Gastroesophageal sphincter (tissue), 4 donors: ENCODE measurements around the gene RALY. TPM values are rescaled to one million over a fixed set of nuclear protein-coding genes. Genes with fewer than 3 reads are reported as not detected.

Experiments
- ATAC-seq: fragments of 150-250 bp; one replicate; pipeline ENCODE4 v1.9.1; 2016; ENCODE audit warnings: mild to moderate bottlenecking, moderate library complexity
- H3K27ac ChIP-seq, 4 donors: fragments of 200-600 bp; sonication (generic) in 3 of 4; 1 replicate in 3 of 4; 2 replicates in 1 of 4; pipeline ENCODE4 v1.5.1; 2016 to 2019
- H3K27me3 ChIP-seq: fragments of 200-600 bp; sonication (generic); one replicate; pipeline ENCODE4 v1.5.1; 2019
- H3K36me3 ChIP-seq, 2 donors: fragments of 200-600 bp; sonication (generic); one replicate each; pipeline ENCODE4 v1.5.1; 2019; ENCODE audit warnings: control low read depth in 1 of 2
- H3K4me1 ChIP-seq, 3 donors: fragments of 200-600 bp; sonication (generic); 1 replicate in 2 of 3; 2 replicates in 1 of 3; pipeline ENCODE4 v1.5.1; 2016 to 2019; ENCODE audit warnings: control low read depth in 2 of 3
- H3K4me3 ChIP-seq, 2 donors: fragments of 200-600 bp; sonication (generic); one replicate each; pipeline ENCODE4 v1.5.1; 2019; ENCODE audit warnings: mild to moderate bottlenecking in 1 of 2, moderate library complexity in 1 of 2
- H3K9me3 ChIP-seq, 3 donors: fragments of 200-600 bp; sonication (generic); one replicate each; pipeline ENCODE4 v1.5.1; 2017 to 2019; ENCODE audit warnings: control low read depth in 2 of 3
- CTCF ChIP-seq, 4 experiments: fragments of 200-600 bp in 2 of 4; fragments of 450-650 bp in 2 of 4; sonication (generic) in 1 of 4; IDR thresholded peaks; one replicate each; pipeline ENCODE4 v1.5.1; 2017 to 2019; ENCODE audit warnings: antibody characterized with exemption in 4 of 4, mild to moderate bottlenecking in 2 of 4, moderate library complexity in 2 of 4
- EP300 ChIP-seq: sonication (generic); formaldehyde crosslinking; IDR thresholded peaks from one replicate; pipeline ENCODE4 v1.6.1; 2017; ENCODE audit warnings: antibody characterized with exemption, mild to moderate bottlenecking
- POLR2A ChIP-seq, 2 donors: fragments of 450-650 bp; IDR thresholded peaks; one replicate each; pipeline ENCODE4 v1.6.1; 2017; ENCODE audit warnings: antibody characterized with exemption in 2 of 2, mild to moderate bottlenecking in 2 of 2, moderate library complexity in 1 of 2
- POLR2AphosphoS5 ChIP-seq: sonication (generic); formaldehyde crosslinking; IDR thresholded peaks from one replicate; pipeline ENCODE4 v1.6.1; 2017; ENCODE audit warnings: antibody characterized with exemption
- WGBS, 2 donors: methylation state at CpG; one replicate each; pipeline ENCODE4 v1.1.5; 2018; ENCODE audit warnings: low coverage in 1 of 2; 5-methylcytosine and 5-hydroxymethylcytosine counted together
- total RNA-seq, 4 donors: library from RNA; depleted of rRNA; stranded (reverse); fragments of >200 nt; gene quantifications; one replicate each; pipeline ENCODE4 v1.1.0, GENCODE V29; 2016

RALY gene
- total RNA-seq, 4 donors from 2014 or later, result 76.6 to 124 (median 98.8) TPM

GRCh38 chr20:33977535-33977934, 16.2 kb upstream of the RALY start:
- 85 to 94% methylated on average over 2 of the region's 2 CpGs for WGBS, 2 donors
- no peak overlapping the region for H3K27ac ChIP-seq
- H3K4me3 ChIP-seq, result no peak overlapping the region
- H3K27me3 ChIP-seq, result no peaks in the 10 kb centered on the region
- H3K9me3 ChIP-seq, result no peaks in the 10 kb centered on the region
- H3K36me3 ChIP-seq, result no peaks in the 10 kb centered on the region
- no peak for ATAC-seq
- H3K4me1 ChIP-seq, result no peaks in the 10 kb centered on the region
- no peak for TF ChIP-seq CTCF (IDR thresholded peaks at IDR 0.05)
- TF ChIP-seq POLR2AphosphoS5, result no peak
- no peak for TF ChIP-seq POLR2A (IDR thresholded peaks at IDR 0.05)
- no peak for TF ChIP-seq EP300

DNA sequence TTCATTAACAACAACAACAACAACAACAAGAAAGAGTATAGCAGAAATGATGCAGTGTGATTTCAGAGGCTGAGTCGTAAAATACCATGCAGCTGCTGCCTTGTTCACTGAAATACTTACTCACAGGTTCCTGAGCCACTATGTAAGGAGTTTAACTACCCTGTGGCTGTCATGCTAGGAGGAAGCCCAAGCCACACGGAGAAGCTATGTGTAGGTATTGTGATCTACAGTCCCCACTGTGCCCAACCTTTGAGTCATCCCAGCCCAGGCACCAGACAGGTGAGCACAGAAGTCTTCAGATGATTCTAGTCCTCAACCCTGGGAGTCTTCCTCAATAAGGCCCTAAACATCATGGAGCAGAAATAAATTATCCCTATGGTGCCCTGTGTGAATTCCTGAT, 14.6 kb upstream of the RALY start:
- ATAC-seq, result no peak
- Histone ChIP-seq H3K4me3 (no peak overlapping the region), H3K27ac (no peak overlapping the region), H3K4me1 (no peaks in the 10 kb centered on the region), H3K9me3 (no peaks in the 10 kb centered on the region), H3K27me3 (no peaks in the 10 kb centered on the region), H3K36me3 (no peaks in the 10 kb centered on the region)
- TF ChIP-seq EP300 (no peak), POLR2A (IDR thresholded peaks at IDR 0.05) (no peak), CTCF (IDR thresholded peaks at IDR 0.05) (no peak), POLR2AphosphoS5 (no peak)
- 86 to 93% methylated on average over 1 to 2 of the region's 2 CpGs for WGBS, 2 donors

DNA sequence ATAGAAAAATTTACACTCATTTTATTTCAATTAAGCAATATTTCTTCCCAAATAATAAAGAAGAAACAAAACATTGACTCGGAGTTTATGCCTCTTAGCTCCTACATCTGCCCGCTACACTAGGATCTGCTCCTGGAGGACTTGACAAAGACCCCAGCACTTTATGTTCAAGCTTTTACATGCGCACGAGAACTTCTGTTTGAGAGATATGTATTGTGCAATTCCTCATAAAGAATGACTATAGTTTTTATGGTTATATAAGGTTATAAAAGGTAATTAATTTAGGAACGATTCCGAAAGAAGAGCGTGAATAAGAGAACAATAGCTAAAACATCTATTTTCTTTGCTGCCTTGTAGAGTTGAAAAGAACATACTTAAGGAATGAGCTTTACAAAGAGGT, 12.4 kb upstream of the RALY start:
- Histone ChIP-seq H3K27me3 (no peaks in the 10 kb centered on the region), H3K4me1 (no peaks in the 10 kb centered on the region), H3K27ac (no peak overlapping the region), H3K4me3 (no peak overlapping the region), H3K9me3 (no peaks in the 10 kb centered on the region), H3K36me3 (no peaks in the 10 kb centered on the region)
- WGBS, 2 donors, result 91 to 96% methylated on average over 6 to 7 of the region's 7 CpGs
- TF ChIP-seq POLR2AphosphoS5, result no peak
- no peak for ATAC-seq

- Histone ChIP-seq H3K4me3 (no peak overlapping the region), H3K36me3 (no peaks in the 10 kb centered on the region), H3K27ac (no peak overlapping the region), H3K9me3 (no peaks in the 10 kb centered on the region), H3K27me3 (no peaks in the 10 kb centered on the region), H3K4me1 (no peaks in the 10 kb centered on the region)
- WGBS, 2 donors, result 54 to 77% methylated on average over 3 of the region's 3 CpGs
- ATAC-seq, result no peak
- no peak for TF ChIP-seq EP300
- no peak for TF ChIP-seq POLR2A (IDR thresholded peaks at IDR 0.05)
- TF ChIP-seq CTCF (IDR thresholded peaks at IDR 0.05), result no peak
- TF ChIP-seq POLR2AphosphoS5, result no peak
These were observed 11.7 kb upstream of the RALY start for GRCh38 chr20:33981964-33982363.

- H3K27ac ChIP-seq, result no peak overlapping the region
- WGBS, 2 donors, result 68 to 80% methylated on average over 2 to 3 of the region's 5 CpGs
- no peaks in the 10 kb centered on the region for H3K9me3 ChIP-seq
- H3K4me1 ChIP-seq, result no peaks in the 10 kb centered on the region
- no peak overlapping the region for H3K4me3 ChIP-seq
- H3K36me3 ChIP-seq, result no peaks in the 10 kb centered on the region
- ATAC-seq, result no peak
- no peaks in the 10 kb centered on the region for H3K27me3 ChIP-seq
- no peak for TF ChIP-seq POLR2A (IDR thresholded peaks at IDR 0.05)
- no peak for TF ChIP-seq EP300
- TF ChIP-seq CTCF (IDR thresholded peaks at IDR 0.05), result no peak
- no peak for TF ChIP-seq POLR2AphosphoS5
These were observed 10.3 kb upstream of the RALY start for GRCh38 chr20:33983371-33983770.
